ENCODE results near the gene HSDL2. TPM values are rescaled to one million over a fixed set of nuclear protein-coding genes. Genes with fewer than 3 reads are reported as not detected.
"Not testable (repeated sequence)": the region's sequence is repeated elsewhere in the genome, so short reads cannot be mapped to it uniquely, and the experiment has no call there.

The HSDL2 gene
- total and polyA plus RNA-seq, 2 donors from 2014 or later = 30.2 to 67.0 TPM

DNA sequence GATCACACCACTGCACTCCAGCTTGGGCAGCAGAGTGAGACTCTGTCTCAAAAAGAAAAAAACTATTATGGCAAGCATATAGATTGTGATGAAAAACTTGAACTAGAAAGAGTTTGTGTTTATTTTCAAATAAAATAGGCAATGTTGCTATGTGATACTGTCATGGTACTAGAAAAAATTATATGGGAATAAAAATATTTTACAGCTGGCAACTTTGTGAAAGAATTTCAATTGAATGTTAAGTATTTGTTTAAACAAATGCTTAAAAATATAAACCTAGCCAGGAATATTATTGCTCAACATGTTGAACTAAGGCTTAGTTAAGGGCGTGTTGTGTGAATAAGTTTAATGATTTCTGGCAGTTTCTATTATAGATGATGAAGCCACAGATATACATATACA, 31.7 kb downstream of the HSDL2 start:
- Histone ChIP-seq H3K27me3 (ENCODE audit: control insufficient read depth, insufficient read depth, low read length) (no peaks in the 10 kb centered on the region), H3K27ac (ENCODE audit: low read depth in 2 of 2, low read length in 2 of 2) (no peak overlapping the region), H3K9me3 (ENCODE audit: control insufficient read depth in 2 of 3, insufficient read depth in 1 of 3, low read length in 3 of 3) (no peaks in the 10 kb centered on the region), H3K4me1 (ENCODE audit: control insufficient read depth in 2 of 3, insufficient read depth in 2 of 3, low read depth in 1 of 3, low read length in 3 of 3) (no peaks in the 10 kb centered on the region), H3K9ac (ENCODE audit: low read length in 3 of 3) (no peak overlapping the region), H3K36me3 (ENCODE audit: control insufficient read depth in 2 of 3, insufficient read depth in 3 of 3, low read length in 3 of 3) (peaks cover 5 to 14% (median 6%) of the 10 kb centered on the region in 3 donors), H3K4me3 (ENCODE audit: low read length in 3 of 3) (no peak overlapping the region)
- no peak for FAIRE-seq
- intact Hi-C loops (cut with DNase I) = no loop called here
- TF ChIP-seq, protein P1, sequence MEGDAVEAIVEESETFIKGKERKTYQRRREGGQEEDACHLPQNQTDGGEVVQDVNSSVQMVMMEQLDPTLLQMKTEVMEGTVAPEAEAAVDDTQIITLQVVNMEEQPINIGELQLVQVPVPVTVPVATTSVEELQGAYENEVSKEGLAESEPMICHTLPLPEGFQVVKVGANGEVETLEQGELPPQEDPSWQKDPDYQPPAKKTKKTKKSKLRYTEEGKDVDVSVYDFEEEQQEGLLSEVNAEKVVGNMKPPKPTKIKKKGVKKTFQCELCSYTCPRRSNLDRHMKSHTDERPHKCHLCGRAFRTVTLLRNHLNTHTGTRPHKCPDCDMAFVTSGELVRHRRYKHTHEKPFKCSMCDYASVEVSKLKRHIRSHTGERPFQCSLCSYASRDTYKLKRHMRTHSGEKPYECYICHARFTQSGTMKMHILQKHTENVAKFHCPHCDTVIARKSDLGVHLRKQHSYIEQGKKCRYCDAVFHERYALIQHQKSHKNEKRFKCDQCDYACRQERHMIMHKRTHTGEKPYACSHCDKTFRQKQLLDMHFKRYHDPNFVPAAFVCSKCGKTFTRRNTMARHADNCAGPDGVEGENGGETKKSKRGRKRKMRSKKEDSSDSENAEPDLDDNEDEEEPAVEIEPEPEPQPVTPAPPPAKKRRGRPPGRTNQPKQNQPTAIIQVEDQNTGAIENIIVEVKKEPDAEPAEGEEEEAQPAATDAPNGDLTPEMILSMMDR (IDR thresholded peaks at IDR 0.05; ENCODE audit: borderline replicate concordance, extremely low read depth, insufficient read depth) = no peak
- no peak for DNase-seq

DNA sequence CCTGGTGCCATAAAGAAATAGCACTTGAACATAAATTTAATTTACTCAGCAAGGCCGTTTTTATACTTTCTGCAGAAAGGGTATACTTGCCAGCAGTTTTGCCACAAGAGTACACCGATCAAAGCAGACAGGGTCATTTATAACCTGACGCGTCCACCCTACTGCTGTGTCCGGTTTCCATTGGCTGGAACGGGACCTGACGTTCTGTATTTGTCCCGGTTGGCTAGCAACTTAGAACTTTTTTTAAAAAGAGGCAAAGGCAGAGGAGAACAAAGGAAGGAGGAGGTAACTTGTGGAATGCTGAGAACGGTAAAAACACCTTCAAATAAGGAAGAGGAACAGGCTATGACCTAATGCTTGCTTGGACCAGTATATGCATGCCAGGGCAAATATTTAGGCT, 33.8 kb downstream of the HSDL2 start:
- H3K4me3 ChIP-seq (ENCODE audit: low read length in 3 of 3); intact Hi-C loops (cut with DNase I): not testable (repeated sequence)

DNA sequence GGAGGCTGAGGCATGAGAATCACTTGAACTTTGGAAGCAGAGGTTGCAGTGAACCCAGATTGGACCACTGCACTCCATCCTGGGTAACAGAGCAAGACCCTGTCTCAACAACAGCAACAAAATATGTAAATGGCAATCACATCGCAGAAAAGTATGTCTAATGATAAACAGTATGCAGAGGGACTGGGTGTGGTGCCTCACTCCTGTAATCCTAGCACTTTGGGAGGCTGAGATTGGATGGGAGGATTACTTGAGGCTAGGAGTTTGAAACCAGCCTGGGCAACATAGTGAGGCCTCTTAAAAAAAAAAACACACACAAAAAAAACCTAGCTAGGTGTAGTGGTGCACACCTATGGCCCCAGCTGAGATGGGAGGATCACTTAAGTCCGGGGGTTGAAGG, 40.3 kb downstream of the HSDL2 start:
- TF ChIP-seq, protein P1 (IDR thresholded peaks at IDR 0.05; ENCODE audit: borderline replicate concordance, extremely low read depth, insufficient read depth) = no peak
- Histone ChIP-seq H3K4me1 (ENCODE audit: control insufficient read depth in 2 of 3, insufficient read depth in 2 of 3, low read depth in 1 of 3, low read length in 3 of 3) (no peaks in the 10 kb centered on the region), H3K27ac (ENCODE audit: low read depth in 2 of 2, low read length in 2 of 2) (no peak overlapping the region), H3K36me3 (ENCODE audit: control insufficient read depth in 2 of 3, insufficient read depth in 3 of 3, low read length in 3 of 3) (peaks cover 0 to 12% (median 9%) of the 10 kb centered on the region in 3 donors), H3K27me3 (ENCODE audit: control insufficient read depth, insufficient read depth, low read length) (no peaks in the 10 kb centered on the region), H3K9ac (ENCODE audit: low read length in 3 of 3) (no peak overlapping the region), H3K4me3 (ENCODE audit: low read length in 3 of 3) (no peak overlapping the region), H3K9me3 (ENCODE audit: control insufficient read depth in 2 of 3, insufficient read depth in 1 of 3, low read length in 3 of 3) (no peaks in the 10 kb centered on the region)
- intact Hi-C loops (cut with DNase I) = no loop called here
- FAIRE-seq = no peak
- no peak for DNase-seq

More for the DNA sequence above, 33.8 kb downstream of the HSDL2 start:
- H3K9ac ChIP-seq (ENCODE audit: low read length in 3 of 3); DNase-seq; H3K27ac ChIP-seq (ENCODE audit: low read depth in 2 of 2, low read length in 2 of 2); H3K27me3 ChIP-seq (ENCODE audit: control insufficient read depth, insufficient read depth, low read length); H3K9me3 ChIP-seq (ENCODE audit: control insufficient read depth in 2 of 3, insufficient read depth in 1 of 3, low read length in 3 of 3); H3K36me3 ChIP-seq (ENCODE audit: control insufficient read depth in 2 of 3, insufficient read depth in 3 of 3, low read length in 3 of 3); FAIRE-seq; H3K4me1 ChIP-seq (ENCODE audit: control insufficient read depth in 2 of 3, insufficient read depth in 2 of 3, low read depth in 1 of 3, low read length in 3 of 3): not testable (repeated sequence)

DNA sequence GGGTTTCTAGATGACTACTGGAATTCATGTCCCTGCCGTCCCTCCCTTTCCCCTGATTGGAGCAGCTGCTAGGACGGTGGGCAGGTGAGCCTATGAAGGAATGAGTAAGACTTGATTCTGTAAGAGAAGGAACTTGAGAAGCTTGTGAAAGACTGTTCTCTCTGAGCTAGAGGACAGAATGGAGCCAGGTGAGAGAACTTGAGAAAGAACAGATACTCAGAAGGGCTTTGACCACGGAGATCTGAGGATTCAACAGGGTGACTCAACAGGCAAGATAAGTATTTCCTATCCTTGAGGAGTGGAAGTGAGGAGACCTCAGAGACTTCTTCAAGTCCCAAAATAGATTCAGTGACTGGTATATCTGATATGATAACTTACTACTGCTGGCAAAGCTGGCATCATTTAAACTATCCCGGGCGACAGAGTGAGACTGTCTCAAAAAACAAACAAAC, 41.9 kb downstream of the HSDL2 start:
- H3K27ac ChIP-seq (ENCODE audit: low read depth in 2 of 2, low read length in 2 of 2) = no peak overlapping the region
- H3K4me1 ChIP-seq (ENCODE audit: control insufficient read depth in 2 of 3, insufficient read depth in 2 of 3, low read depth in 1 of 3, low read length in 3 of 3) = no peaks in the 10 kb centered on the region
- H3K9me3 ChIP-seq (ENCODE audit: control insufficient read depth in 2 of 3, insufficient read depth in 1 of 3, low read length in 3 of 3) = no peaks in the 10 kb centered on the region
- no peak for DNase-seq
- H3K4me3 ChIP-seq (ENCODE audit: low read length in 3 of 3) = no peak overlapping the region
- no peak for FAIRE-seq
- H3K9ac ChIP-seq (ENCODE audit: low read length in 3 of 3) = no peak overlapping the region
- TF ChIP-seq, protein P1 (IDR thresholded peaks at IDR 0.05; ENCODE audit: borderline replicate concordance, extremely low read depth, insufficient read depth) = no peak
- intact Hi-C loops (cut with DNase I) = no loop called here
- no peaks in the 10 kb centered on the region for H3K27me3 ChIP-seq (ENCODE audit: control insufficient read depth, insufficient read depth, low read length)
- peaks cover 0 to 12% (median 9%) of the 10 kb centered on the region in 3 donors for H3K36me3 ChIP-seq (ENCODE audit: control insufficient read depth in 2 of 3, insufficient read depth in 3 of 3, low read length in 3 of 3)

Measured in kidney (tissue), 14 donors.